Frontal cortex (tissue), 4 donors: ENCODE data around the gene NPBWR2. TPM values are rescaled to one million over a fixed set of nuclear protein-coding genes. Genes with fewer than 3 reads are reported as not detected.

Source experiments
- DNase-seq, 2 donors: peaks; one replicate each; pipeline ENCODE4 v3.0.0; 2012; ENCODE audit warnings: low spot score in 2 of 2
- FAIRE-seq: peaks from 2 replicates; lab custom pipeline; 2012; peaks lifted over from hg19 to GRCh38; lab: Jason Lieb, UNC
- total RNA-seq: library from RNA; depleted of rRNA; stranded (reverse); fragments of >200 nt; gene quantifications from one replicate; pipeline ENCODE4 v1.2.3, GENCODE V29; 2014
- donor health status: control.
- donor health status: control.
- donor health status: control.

Gene NPBWR2
- total RNA-seq, 1 donor from 2014 or later = 0.41 TPM

DNA sequence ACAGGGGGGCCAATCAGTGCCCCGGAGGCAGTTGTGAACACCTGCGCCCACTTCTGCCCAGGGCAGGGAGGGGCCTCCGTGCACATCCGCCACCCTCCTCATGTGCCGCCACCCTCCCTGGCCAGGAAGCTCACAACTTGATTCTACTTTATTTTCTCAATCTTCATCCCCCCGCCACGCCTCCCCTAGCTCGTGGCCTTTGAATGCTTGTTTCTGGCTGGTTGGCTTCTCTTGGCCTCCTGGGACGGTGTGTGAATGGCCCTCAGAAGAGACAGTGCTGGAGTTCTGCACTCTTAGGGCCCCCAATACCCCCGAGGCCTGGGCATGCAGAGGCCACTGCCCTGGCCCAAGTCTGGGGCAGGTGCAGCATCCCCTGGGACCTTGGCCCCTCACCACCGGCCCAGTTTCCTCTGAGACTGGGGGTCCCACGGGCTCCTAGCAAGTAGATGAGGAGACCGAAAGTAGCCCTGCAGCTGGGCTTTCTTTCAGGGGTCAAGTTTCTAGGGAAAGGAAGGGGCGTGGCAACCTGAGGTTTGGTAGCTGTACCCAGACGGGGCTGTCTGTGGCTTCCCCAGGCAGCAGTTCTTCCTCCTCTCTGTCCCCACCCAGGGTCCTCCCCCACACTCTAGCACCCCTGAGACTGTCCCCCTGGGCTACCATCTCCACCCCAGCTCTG is 29.4 kb downstream of the NPBWR2 start:
- no peak for DNase-seq
- no peak for FAIRE-seq

DNA sequence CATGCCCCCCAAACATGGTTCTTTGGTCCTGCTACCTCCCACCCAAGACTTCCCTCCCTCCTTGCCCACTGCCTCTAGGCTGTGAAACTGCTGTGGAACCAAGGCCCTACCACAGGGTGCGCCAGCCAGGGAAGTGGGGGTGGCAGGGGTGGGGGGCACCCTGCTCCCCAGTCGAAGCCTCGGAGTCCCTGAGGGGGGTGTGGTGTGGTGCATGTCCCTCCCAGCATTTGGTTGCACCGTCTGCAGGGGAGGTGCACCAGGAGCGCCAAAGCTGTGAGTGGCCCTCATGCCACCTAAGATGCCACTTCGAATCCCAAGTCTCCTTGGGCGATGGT is 29.9 kb downstream of the NPBWR2 start:
- no peak for DNase-seq
- no peak for FAIRE-seq

DNA sequence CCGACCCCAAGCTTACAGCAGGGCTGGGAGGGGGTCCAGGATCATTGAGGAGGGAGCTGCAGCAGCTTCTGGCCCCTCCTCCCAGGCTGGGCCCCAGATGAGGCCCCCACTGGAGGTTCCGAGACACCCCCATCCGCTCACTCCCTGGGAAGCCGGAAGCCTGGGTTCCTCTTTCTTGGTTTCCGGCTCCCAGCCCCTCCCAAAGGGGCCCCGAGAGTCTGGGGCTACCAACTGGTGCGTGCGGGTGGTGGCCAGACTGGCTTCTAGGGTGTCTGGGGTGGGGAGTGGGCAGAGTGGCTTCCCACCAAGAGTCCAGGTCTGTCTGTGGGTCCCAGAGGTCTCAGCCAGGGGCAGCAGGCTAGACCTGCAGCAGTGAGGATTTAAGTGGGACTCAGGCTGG is 30.3 kb downstream of the NPBWR2 start:
- no peak for DNase-seq
- FAIRE-seq = no peak

DNA sequence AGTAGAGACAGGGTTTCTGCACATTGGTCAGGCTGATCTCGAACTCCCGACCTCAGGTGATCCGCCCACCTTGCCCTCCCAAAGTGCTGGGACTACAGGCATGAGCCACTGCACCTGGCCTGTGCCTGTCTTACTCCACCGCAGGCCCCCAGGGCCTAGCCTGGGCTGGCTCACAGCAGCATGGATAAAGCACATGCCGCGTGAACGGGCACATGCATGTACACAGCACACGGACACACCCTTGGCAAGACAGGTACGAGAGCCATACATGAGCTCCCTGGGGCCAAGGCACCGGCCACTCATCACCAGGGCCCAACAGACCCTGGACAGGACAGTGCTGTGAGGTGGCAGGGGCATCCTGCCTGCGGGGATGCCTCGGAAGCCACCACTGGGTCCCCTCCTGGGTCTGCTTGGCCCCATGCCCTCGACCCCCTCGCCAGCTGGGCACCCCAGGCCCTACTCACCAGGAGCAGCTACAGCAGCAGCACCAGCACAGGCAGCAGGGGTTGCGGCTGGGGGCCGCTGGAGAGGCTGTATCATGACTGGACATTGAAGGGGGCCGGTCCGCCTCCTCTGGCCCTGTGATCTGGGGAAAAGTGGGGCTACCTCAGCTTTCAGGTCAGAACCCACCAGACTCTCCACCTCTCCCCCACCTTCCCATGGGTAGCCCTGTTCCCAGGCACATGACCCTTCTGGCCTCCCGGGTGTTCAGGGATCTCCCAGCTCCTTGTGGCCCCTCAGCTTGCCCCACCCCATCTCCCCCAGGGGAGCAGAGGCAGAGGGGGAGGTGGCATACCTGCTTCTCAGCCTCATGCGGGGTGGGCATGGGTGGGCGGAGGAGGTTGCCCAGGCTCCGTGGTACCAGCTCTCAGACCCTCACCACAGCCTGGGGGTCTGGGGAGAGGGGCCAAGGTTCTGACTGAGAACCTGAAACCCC is 31.0 kb downstream of the NPBWR2 start:
- FAIRE-seq = no peak

DNA sequence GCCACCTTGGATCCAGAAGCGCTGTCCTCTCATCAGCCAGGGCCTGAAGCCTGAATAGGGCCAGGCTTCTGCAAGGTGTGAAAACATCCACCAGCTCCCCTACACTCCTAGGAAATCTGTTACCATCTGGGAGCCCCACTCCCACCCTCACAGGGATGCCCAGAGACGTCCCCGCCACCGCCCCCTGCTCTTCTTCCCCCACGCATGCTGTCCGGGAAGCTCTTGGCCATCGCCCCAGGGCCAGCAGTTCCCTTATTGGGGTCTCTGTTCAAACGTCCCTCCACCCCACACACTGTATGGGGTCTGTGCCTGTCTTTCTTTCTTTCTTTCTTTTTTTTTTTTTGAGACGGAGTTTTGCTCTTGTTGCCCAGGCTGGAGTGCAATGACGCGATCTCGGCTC is 31.8 kb downstream of the NPBWR2 start:
- no peak for DNase-seq
- no peak for FAIRE-seq

More for the DNA sequence above, 31.0 kb downstream of the NPBWR2 start:
- no peak for DNase-seq

DNA sequence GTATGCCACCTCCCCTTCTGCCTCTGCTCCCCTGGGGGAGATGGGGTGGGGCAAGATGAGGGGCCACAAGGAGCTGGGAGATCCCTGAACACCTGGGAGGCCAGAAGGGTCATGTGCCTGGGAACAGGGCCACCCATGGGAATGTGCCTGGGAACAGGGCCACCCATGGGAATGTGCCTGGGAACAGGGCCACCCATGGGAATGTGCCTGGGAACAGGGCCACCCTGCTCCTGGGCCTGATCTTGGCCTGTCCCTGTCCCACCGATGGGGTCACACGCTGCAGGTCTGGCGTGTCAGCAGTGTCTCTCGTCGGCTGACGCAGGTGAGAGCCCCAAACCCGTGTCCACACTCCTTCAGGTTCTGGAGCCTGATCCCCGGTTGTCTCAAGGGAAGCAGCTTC is 32.4 kb downstream of the NPBWR2 start:
- no peak for DNase-seq

DNA sequence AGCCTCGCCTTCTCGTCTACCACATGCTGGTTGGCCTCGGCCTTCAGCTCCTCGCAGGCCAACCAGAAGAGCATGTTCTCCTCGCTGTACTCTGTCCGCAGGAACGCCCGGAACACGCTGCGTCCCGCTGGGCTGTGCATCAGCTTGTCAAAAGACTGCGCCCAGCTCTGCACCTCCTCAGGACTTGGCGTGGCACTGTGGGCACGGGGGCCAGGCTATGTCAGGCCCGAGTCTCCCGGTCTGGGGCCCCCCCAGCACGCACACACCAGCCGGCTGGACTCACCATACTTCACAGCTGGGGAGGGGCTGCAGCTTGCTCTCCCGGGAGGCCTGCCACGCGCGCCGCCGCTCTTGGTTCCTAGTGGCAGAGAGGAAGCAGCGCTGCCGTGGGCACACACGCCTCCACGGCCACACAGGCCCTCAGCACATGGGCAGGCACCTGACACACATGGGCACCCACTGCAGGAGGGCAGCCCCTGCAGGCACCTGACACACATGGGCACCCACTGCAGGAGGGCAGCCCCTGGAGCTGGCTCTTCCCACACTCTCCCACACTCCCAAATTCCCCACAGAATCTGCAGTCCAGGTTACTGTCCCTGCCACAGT is 33.1 kb downstream of the NPBWR2 start:
- FAIRE-seq = no peak
- no peak for DNase-seq

More for the DNA sequence above, 32.4 kb downstream of the NPBWR2 start:
- no peak for FAIRE-seq

DNA sequence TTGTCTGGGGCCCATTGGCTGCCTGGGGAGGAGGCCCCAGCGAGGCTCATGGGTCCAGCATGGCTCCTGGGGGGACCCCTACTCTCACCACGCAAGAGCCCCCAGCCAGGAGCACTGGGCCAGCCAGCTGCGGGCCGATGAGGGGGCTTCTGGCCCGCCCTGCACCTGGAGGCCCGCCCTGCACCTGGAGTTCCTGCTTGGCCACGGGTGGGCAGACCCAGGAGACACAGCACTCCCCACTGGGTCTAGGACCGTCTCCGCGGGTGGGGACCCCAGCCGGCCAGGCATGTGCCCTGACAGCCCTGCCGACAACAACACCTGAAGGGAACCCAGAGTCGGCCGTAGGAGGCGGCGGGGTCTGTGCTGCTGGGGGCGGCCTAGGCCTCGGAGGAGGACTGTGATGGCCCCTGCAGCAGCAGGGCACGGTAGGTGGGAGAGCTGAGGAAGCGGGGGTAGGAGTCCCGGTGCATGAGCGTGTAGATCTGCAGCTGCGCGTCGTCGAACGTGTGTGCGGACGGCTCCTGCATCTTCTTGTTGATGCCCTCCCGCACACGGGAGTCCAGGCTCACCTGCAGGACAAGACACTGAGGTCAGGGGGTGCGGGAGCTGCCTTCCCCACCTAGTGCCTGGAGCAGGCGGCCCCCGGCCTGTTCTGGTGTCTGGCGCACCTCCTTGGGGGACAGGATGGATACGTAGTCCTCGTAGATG is 33.7 kb downstream of the NPBWR2 start:
- no peak for DNase-seq
- FAIRE-seq = no peak

DNA sequence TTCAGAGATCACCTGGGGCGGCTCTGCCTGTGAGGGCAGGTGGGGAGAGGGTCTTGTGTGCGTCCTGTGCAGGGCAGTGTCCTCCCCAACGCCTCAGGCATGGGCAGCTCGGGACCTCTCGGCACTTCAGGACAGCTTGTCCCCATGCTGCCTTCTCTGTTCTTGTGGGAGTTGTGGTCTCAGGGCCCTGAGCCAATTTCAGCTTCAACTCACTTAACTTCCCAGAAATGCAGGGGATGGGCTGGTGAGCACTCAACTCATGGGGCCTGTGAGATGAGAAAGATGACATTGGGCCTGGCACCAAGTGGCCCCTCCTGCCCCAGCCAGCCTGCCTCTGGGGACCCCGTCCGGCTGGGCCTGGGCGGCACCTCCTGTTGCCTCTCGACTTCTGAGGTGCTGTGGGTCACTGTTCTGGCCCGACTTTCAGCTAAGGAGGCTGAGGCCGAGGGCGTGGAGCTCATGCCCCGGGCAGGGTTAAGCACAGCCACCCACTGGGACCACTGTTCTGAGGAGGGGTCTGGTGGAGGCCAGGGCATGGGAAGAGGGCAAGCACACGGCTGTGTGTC is 34.8 kb downstream of the NPBWR2 start:
- DNase-seq = no peak
- no peak for FAIRE-seq

DNA sequence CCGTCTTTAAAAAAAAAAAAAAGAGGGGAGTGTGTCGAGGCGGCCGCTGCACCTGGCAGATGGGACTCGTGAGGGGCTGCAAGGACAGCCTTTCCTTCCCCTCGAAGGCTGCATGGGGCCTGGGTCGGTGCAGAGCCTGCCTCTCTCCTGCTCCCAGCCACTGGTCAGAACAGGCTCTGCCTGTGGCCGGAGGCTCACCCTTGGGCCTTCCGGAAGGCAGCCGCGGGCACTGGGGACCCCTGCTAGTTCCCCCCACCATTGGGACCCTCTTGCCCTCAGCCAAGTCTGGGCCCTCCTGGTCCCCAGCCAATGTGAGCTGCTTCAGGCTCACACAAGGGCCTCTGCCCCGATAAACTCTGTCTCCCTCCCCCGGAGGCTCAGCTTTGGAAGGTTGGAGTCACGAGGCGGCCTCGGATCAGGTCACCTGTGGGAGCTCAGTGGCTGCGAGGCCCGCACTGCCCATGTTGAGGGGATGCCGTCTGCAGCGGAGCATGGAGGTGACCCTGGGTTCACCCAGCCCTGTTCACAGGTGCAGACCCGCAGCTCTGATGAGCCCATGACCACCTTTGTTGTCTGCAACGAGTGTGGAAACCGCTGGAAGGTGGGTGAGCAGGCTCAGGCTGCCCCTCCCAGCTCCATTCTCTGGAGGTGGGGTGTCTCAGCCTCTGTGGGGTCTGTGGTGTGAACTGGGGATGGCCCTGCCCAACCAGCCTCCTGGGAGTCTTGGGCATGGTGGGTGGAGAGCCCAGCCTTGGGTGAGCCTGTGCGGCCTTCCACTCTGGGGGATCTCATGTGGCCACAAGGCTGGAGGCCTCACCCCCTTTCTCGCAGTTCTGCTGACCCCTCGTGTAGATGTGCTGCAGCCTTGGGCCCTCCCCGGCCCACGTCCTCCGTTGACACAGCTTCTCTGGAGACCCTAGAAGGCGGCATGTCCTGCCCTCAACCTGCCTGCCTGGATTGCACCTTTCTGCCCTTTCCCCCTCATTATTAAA is 35.7 kb downstream of the NPBWR2 start:
- DNase-seq = no peak
- FAIRE-seq = no peak

DNA sequence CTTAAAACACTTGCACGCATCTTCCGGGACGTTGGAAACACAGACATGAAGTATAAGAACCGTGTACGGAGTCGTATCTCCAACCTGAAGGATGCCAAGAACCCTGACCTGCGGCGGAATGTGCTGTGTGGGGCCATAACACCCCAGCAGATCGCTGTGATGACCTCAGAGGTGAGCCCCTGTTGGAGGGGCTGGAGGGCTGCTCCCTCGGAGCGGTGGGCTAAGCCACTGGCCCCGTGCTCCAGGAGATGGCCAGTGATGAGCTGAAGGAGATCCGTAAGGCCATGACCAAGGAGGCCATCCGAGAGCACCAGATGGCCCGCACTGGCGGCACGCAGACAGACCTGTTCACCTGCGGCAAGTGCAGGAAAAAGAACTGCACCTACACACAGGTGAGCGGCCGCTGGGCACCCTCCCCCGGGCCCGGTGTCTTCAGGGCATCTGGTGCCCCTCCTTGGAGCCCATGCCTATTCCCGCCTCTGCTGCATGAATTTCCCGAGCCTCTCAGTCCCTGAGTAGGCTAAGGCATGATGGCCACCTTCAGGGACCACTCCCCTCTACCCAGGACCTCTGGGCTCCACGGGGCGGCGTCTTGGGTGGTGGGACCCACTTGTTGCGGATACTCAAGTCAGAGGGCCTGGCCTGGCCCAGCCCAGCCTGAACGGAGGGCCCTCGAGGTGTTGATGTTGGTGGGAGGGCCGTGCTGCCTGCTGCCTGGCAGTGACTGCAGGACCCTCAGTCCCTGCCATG is 36.9 kb downstream of the NPBWR2 start:
- no peak for FAIRE-seq
- no peak for DNase-seq

DNA sequence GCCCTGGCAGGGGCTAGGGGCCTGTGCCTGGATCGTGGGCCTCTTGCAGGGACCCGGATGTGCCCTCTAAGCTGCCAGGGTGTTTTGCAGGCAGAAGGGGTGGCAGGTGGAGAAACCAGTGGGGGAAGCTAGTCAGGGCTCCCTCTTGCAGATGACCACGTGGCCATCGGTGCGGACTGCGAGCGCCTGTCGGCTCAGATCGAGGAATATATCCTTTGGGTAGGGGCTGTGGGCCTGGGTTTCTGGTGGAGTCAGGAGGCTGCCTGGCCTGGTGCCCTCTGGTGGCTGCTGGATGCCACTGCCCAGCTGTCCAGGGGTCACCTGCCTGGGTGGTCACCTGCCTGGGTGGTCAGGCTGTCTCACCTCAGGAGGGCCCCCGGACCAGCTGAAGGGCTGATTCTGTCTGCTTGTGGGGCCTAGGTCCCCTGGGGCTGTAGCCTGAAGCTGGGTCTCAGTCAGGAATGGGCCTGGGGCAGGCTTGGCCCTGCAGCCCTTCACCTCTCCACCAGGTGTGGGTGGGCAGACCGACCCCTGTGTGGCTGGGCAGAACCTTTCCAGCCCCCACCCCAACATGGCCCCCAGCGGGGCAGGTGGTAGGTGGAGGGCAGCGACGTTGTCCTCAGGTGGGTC is 37.6 kb downstream of the NPBWR2 start:
- no peak for FAIRE-seq
- no peak for DNase-seq

DNA sequence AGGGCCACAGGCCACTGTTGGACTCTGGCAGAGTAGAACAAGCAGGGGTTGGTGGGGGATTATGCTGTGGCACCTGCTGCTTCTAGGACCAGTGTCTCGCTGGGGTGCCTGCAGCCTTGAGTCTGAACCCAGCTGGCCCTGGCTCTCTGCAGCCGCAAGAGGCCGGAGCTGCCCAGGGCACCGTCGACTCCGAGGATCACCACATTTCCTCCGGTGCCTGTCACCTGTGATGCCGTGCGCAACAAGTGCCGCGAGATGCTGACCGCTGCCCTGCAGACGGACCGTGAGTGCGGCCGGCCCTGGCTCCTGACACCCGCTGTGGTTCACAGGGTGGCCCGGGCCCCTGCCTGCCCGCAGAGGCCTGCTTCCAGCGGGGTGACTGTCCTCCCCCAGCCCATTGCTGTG is 38.2 kb downstream of the NPBWR2 start:
- FAIRE-seq (no peak), DNase-seq (no peak)

DNA sequence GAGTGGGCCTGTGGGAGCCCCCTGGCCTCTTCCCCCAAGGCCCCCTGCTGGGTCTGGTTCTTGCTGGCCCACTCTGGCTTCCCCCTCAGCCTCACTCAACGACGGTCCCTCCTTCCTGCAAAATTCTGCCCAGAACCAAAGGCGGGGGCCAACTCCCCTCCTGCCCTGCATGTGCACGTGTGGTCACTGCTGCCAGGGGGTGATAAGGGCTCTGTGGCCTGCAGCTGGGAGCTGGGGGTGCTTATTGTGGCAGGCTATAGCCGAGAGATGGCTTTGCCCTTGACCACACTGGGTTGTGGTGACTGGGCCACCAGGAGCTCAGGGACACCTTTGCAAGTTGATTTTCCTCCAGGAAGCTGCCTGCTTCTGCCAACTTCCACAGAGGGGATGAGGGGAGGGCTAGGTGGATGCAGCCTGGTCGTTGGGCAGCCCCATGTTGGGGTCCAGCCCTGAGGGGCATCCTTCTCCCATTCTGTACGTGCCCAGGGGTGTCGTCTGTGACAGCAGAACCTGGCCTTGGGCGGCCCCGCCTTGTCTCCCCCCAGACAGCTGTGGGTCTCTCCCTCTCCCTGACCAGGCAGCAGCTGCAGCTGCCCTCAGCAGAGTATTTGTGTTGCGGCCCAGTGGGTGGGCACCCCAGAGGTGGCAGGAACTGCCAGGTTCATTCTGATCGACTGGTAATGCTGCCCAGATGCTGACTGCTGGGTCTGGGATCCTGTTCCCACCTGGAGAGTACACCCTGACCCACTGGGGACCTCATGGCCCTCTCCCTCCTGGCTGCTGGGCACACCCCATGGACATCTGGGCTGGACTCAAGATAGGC is 38.8 kb downstream of the NPBWR2 start:
- FAIRE-seq (no peak), DNase-seq (no peak)

DNA sequence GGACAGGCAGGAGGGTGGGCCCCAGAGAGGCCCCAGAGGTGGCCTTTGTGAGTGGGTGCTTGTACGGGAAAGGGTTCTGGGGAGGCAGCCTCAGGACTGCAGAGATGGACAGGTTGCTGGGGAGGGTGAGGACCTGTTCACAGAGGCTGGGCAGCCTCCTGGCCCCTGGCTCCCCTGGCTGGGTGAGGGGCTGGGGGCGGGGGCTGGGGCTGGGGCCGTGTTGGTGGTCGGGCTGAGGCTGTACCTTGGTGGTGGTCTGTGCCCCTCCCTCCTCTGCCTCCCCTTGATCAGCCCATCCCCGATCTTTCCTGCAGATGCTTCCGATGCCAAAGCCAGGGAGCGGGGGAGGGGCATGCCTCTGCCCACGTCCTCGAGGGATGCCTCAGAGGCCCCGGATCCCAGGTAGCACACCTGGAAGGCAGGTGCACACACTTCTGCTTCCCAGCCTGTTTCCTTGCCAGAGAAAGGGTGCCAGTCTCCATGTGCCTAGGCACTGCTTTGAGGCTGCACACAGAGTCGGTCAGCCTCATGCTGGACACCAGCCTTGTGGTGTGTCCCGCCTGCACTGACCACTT is 39.5 kb downstream of the NPBWR2 start:
- FAIRE-seq = no peak
- DNase-seq = no peak

DNA sequence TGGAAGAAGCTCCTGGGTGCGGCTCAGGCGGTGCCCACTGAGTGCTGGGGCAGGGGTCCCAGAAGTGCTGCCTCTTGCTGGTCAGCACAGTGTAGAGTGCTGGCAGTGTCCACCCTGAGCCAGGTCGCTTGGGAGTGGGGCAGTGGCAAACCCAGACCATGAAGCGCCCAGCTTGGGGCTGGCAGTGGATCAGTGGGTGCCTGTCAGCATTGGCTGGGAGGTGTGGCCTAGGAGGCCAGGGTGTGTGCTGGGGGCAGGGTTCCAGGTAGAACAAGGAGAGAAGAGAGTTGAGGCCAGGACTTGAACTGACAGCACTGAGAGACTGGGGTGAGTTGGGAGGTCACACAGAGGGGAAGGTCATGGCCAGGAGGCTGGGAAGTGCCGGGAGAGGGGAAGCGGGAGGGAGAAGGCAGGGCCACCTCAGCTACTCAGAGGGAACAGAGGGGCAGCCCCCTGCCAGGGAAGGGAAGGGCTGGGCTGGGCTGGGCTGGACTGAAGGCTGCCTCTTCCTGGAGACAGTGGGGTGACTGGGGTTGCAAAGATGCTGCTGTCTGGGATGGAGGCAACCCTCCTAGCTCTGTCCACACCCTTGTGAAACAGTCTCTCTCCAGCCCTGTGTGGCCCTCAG is 40.2 kb downstream of the NPBWR2 start:
- no peak for FAIRE-seq
- no peak for DNase-seq
